GM21786 (cell line): Measurements from ENCODE around the gene NFRKB.

Experiments
- ATAC-seq: cut with Tn5 transposase; IDR thresholded peaks from one replicate; pipeline ENCODE4 v1.9.1; 2021; ENCODE audit not compliant: unreplicated experiment

The NFRKB gene

GRCh38 chr11:129895126-129896041, at the start of gene NFRKB:
TSS of gene NFRKB (minus strand) at chr11:129895578. CDS start at chr11:129892849, 2,729 bp downstream.
- ATAC-seq = peak; percentile 90

GRCh38 chr11:129944696-129945095, 49.3 kb upstream of the NFRKB start:
- no peak for ATAC-seq

- no peak for ATAC-seq
These were observed 47.7 kb upstream of the NFRKB start for GRCh38 chr11:129943036-129943435.

- ATAC-seq = no peak
These were observed 44.1 kb upstream of the NFRKB start for GRCh38 chr11:129939510-129939909.

- no peak for ATAC-seq
These were observed 43.4 kb upstream of the NFRKB start for GRCh38 chr11:129938764-129939163.

- no peak for ATAC-seq
These were observed 42.3 kb upstream of the NFRKB start for GRCh38 chr11:129937592-129938238.

- ATAC-seq = no peak
These were observed 40.3 kb upstream of the NFRKB start for GRCh38 chr11:129935723-129936122.

GRCh38 chr11:129933891-129934290, 38.5 kb upstream of the NFRKB start:
- ATAC-seq = no peak

GRCh38 chr11:129933262-129933661, 37.9 kb upstream of the NFRKB start:
- ATAC-seq = no peak

- no peak for ATAC-seq
These were observed 37.1 kb upstream of the NFRKB start for GRCh38 chr11:129932381-129933067.

- ATAC-seq = no peak
These were observed 35.4 kb upstream of the NFRKB start for GRCh38 chr11:129930743-129931142.

- ATAC-seq = no peak
These were observed 34.9 kb upstream of the NFRKB start for GRCh38 chr11:129930296-129930695.

GRCh38 chr11:129929721-129930120, 34.3 kb upstream of the NFRKB start:
- ATAC-seq = no peak

- ATAC-seq = no peak
These were observed 33.7 kb upstream of the NFRKB start for GRCh38 chr11:129928923-129929692.

GRCh38 chr11:129922674-129923073, 27.3 kb upstream of the NFRKB start:
- no peak for ATAC-seq

GRCh38 chr11:129918361-129918760, 23.0 kb upstream of the NFRKB start:
- ATAC-seq = no peak

- ATAC-seq = no peak
These were observed 21.9 kb upstream of the NFRKB start for GRCh38 chr11:129917231-129917630.

- ATAC-seq = no peak
These were observed 15.9 kb upstream of the NFRKB start for GRCh38 chr11:129911298-129911697.

GRCh38 chr11:129910360-129910759, 15.0 kb upstream of the NFRKB start:
- ATAC-seq = no peak

- ATAC-seq = no peak
These were observed 10.0 kb upstream of the NFRKB start for GRCh38 chr11:129905402-129905801.

GRCh38 chr11:129896062-129896461, 684 bp upstream of the NFRKB start:
- ATAC-seq = no peak
